Heart left ventricle (tissue), 16 donors: ENCODE data around the gene ZNF365. TPM values are rescaled to one million over a fixed set of nuclear protein-coding genes. Genes with fewer than 3 reads are reported as not detected.

Experiments
- ATAC-seq, 4 donors: fragments of 200-7000 bp; cut with Tn5 transposase; one replicate each; pipeline ENCODE4 v1.9.1; 2020 to 2022; ENCODE audit warnings: moderate library complexity in 4 of 4, mild to moderate bottlenecking in 3 of 4, moderate number of reproducible peaks in 1 of 4
- DNase-seq, 5 donors: peaks; one replicate each; pipeline ENCODE4 v3.0.0-alpha.2; 2020
- H3K27ac ChIP-seq, 12 donors: fragments of 200-600 bp; sonication (generic) in 4 of 12; one replicate each; pipeline versions ENCODE4 v1.5.0 to v1.8.0; 2016 to 2022; ENCODE audit warnings: mild to moderate bottlenecking in 2 of 12
- H3K27me3 ChIP-seq, 9 donors: fragments of 200-600 bp; sonication (generic) in 2 of 9; one replicate each; pipeline versions ENCODE4 v1.5.1 to v1.8.0; 2016 to 2022; ENCODE audit warnings: mild to moderate bottlenecking in 3 of 9
- H3K36me3 ChIP-seq, 9 donors: fragments of 200-600 bp; sonication (generic) in 2 of 9; one replicate each; pipeline versions ENCODE4 v1.5.0 to v1.8.0; 2018 to 2022; ENCODE audit warnings: mild to moderate bottlenecking in 2 of 9
- H3K4me1 ChIP-seq, 12 donors: fragments of 200-600 bp; sonication (generic) in 4 of 12; one replicate each; pipeline versions ENCODE4 v1.5.0 to v1.8.0; 2016 to 2022; ENCODE audit warnings: mild to moderate bottlenecking in 3 of 12
- H3K4me3 ChIP-seq, 12 donors: fragments of 200-600 bp; sonication (generic) in 4 of 12; one replicate each; pipeline versions ENCODE4 v1.5.0 to v1.8.0; 2017 to 2022; ENCODE audit warnings: mild to moderate bottlenecking in 9 of 12, moderate library complexity in 4 of 12
- H3K9me3 ChIP-seq, 12 donors: fragments of 200-600 bp; sonication (generic) in 4 of 12; one replicate each; pipeline versions ENCODE4 v1.5.0 to v1.8.0; 2016 to 2022; ENCODE audit warnings: mild to moderate bottlenecking in 1 of 12
- POLR2A ChIP-seq, 2 donors: fragments of 450-650 bp; IDR thresholded peaks; one replicate each; pipeline ENCODE4 v1.6.1; 2017; ENCODE audit warnings: antibody characterized with exemption in 2 of 2, mild to moderate bottlenecking in 2 of 2, moderate library complexity in 2 of 2
- WGBS, 4 donors: extraction: QIAGEN DNeasy Blood & Tissue Kit in 2 of 4; methylation state at CpG; one replicate each; pipeline versions ENCODE4 v1.1.5 to v1.1.7; 2013 to 2018; 5-methylcytosine and 5-hydroxymethylcytosine counted together
- intact Hi-C, 10 donors: fragments of 100-400 bp; cut with DNase I; formaldehyde crosslinking; loops; one replicate each; pipeline versions ENCODE4 v1.11.1 to v1.14.2; 2022
- polyA plus RNA-seq, 2 donors: library from polyadenylated mRNA; stranded (reverse); fragments of 200-250 nt; gene quantifications; one replicate each; pipeline ENCODE4 v1.2.3, GENCODE V29; 2013
- total RNA-seq, 9 donors: library from RNA; depleted of rRNA in 2 of 9; stranded (reverse); fragments of >200 nt in 2 of 9; fragmentation: NEBNext Ultra II Directional in 3 of 9; extraction: Animal tissue kit (Norgen Biotek cat#: 25700) in 3 of 9; gene quantifications; one replicate each; pipeline versions ENCODE4 v1.1.0 to v1.2.4, GENCODE V29; 2016 to 2023
- TF ChIP-seq, protein P1 (sequence below), 12 donors: fragments of 200-600 bp; sonication (generic) in 4 of 12; IDR thresholded peaks; one replicate each; pipeline versions ENCODE4 v1.5.0 to v1.8.0; 2018 to 2022; ENCODE audit warnings: antibody characterized with exemption in 12 of 12, mild to moderate bottlenecking in 5 of 12
- donor health status: ischemic (EF 13 %, LVEDD 7.1; RV severe dilation, severe dysfunction).
- donor health status: healthy with polysubstance abuse.
- donor health status: DM: no; HTN: yes; CAD: no.
- donor health status: DM: no; HTN: no; CAD: no.
- donor health status: ischemic (EF 25% LVEDD 6.9; RV normal size, moderate dysfunction).
- donor health status: ischemic (EF 25% LVEDD 5.7; RV mildly dilated, moderate dysfunction).
- donor health status: healthy.
- donor health status: DM: yes; HTN: yes; CAD: no.
- donor health status: ischemic (EF 35%, LVEDD 5.7; RV mildly dilated, moderate dysfunction).
- donor health status: nonischemic (EF 11% LVEDD 7.7; RV severe dilation, severe dysfunction).
- donor health status: DM: yes; HTN: yes; CAD: no.
- donor health status: PGD.
- donor health status: ischemic (EF 29% LVEDD 5.4; RV normal size, mild dysfunction).
- donor health status: nonischemic (EF 23%, LVEDD 6.1; RV moderate dilation, normal function).

Gene ZNF365
- total and polyA plus RNA-seq, 11 donors, result 0.08 to 0.63 (median 0.27) TPM; not detected in 3

DNA sequence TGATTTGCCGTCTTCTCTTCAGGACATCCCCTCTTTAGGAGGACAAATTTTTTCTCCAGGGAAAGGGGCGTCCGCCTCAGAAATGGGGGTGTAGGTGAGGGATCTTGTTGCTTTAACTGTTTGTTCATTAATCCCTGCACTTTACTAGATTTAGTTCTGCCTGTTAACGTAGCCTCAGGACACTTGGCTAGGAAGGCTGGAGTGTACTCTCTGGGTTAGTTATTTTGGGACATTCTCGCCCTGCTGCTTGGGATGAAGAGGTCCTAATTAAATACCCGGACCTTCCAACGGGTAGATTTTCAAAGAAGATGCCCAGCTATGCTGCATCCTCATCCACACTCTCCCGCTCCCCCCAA, 552 bp upstream of the ZNF365 start:
- Histone ChIP-seq H3K9me3 (no peaks in the 10 kb centered on the region), H3K4me3 (peak overlapping the region; percentile 23 to 68 (median 54)), H3K36me3 (no peaks in the 10 kb centered on the region), H3K27me3 (peaks cover 0 to 22% (median 5%) of the 10 kb centered on the region in 9 donors), H3K27ac (peak overlapping the region in 3 of 12 donors; percentile 42 to 66 (median 54)), H3K4me1 (peaks cover 0 to 14% (median 0%) of the 10 kb centered on the region in 12 donors)
- DNase-seq, result no peak
- TF ChIP-seq, protein P1, sequence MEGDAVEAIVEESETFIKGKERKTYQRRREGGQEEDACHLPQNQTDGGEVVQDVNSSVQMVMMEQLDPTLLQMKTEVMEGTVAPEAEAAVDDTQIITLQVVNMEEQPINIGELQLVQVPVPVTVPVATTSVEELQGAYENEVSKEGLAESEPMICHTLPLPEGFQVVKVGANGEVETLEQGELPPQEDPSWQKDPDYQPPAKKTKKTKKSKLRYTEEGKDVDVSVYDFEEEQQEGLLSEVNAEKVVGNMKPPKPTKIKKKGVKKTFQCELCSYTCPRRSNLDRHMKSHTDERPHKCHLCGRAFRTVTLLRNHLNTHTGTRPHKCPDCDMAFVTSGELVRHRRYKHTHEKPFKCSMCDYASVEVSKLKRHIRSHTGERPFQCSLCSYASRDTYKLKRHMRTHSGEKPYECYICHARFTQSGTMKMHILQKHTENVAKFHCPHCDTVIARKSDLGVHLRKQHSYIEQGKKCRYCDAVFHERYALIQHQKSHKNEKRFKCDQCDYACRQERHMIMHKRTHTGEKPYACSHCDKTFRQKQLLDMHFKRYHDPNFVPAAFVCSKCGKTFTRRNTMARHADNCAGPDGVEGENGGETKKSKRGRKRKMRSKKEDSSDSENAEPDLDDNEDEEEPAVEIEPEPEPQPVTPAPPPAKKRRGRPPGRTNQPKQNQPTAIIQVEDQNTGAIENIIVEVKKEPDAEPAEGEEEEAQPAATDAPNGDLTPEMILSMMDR (IDR thresholded peaks at IDR 0.05), result no peak
- no peak for TF ChIP-seq POLR2A (IDR thresholded peaks at IDR 0.05)
- WGBS, 4 donors, result 22 to 26% (median 26%) methylated on average over 8 of the region's 8 CpGs
- intact Hi-C loops, result no loop called here
- ATAC-seq, result peak in 1 of 4 donors; percentile 28

DNA sequence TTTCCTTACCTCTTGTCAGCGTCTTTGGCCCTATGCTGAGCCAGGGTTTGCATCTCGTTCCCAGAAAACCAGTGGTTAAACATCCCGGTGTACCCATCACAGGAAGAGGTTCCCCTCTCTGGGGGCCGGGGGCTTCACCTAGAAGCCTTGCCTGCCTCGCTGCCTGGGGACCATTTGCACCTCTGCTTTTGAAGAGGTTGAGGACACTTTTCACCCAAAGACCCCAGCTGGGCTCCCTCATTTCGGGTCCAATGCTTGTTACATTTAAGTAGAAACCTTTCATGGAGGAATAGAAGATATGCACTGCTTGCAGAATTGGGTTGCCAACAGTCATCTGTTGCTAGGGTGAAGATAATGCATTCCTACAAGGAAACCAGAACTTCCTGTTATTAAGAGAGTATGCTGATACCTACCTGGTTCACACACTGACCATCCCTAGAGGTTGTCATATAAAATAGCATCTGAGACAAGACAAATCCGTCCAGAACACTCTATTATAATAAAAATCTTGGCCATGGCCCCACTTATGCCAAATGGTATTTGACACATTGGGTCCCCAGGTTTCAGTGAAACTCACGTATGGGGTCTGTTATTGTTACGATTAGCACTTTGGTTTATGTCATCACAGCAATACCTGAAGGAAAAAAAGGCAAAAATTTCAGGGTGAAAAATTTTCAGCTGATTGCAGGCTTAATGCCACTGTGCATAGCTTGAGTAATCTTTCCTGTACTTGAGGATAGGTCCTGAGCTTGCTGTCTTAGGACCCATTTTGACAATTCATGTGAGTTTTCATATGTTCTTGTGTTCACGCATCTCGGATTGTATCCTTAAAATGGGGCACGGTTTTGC, 917 bp downstream of the ZNF365 start:
- H3K4me1 ChIP-seq, result peaks cover 0 to 14% (median 0%) of the 10 kb centered on the region in 12 donors
- H3K27me3 ChIP-seq, result peaks cover 0 to 22% (median 5%) of the 10 kb centered on the region in 9 donors
- peak overlapping the region in 7 of 12 donors; percentile 52 to 68 (median 62) for H3K4me3 ChIP-seq
- intact Hi-C loops, result no loop called here
- H3K9me3 ChIP-seq, result no peaks in the 10 kb centered on the region
- H3K36me3 ChIP-seq, result no peaks in the 10 kb centered on the region
- TF ChIP-seq POLR2A (IDR thresholded peaks at IDR 0.05), result no peak
- ATAC-seq (peak in 1 of 4 donors; percentile 18), DNase-seq (no peak)
- peak overlapping the region in 4 of 12 donors; percentile 20 to 66 (median 48) for H3K27ac ChIP-seq
- WGBS, 4 donors, result 64 to 69% (median 65%) methylated on average over 11 to 12 of the region's 12 CpGs

DNA sequence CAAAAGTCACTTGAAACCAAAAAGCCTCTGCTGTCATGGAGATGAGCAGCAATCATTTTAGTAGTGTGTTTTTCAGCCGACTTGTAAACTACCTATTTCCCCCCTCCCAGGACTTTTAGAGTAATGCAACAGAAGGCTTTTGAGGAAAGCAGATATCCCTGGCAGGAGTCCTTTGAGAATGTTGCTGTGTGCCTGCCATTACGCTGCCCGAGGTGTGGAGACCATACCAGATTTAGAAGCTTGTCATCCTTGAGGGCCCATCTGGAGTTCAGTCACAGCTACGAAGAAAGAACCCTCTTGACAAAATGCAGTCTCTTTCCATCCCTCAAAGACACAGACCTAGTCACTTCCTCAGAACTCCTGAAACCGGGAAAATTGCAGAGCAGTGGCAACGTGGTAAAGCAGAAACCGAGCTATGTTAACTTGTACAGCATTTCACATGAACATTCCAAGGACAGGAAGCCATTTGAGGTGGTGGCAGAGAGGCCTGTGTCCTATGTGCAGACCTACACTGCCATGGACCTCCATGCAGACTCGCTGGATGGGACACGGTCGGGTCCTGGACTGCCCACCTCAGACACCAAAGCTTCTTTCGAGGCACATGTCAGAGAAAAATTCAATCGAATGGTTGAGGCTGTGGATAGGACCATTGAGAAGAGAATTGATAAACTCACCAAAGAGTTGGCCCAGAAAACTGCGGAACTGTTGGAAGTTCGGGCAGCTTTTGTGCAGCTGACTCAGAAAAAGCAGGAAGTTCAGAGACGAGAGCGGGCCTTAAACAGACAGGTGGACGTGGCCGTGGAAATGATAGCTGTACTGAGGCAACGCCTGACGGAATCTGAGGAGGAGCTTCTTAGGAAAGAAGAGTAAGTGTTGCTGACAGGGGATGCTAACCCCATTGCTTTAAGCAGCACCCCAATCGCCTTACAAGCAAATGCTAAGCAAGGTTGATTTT, 2.2 kb downstream of the ZNF365 start:
- Histone ChIP-seq H3K27ac (no peak overlapping the region), H3K4me3 (no peak overlapping the region), H3K4me1 (peaks cover 0 to 14% (median 1%) of the 10 kb centered on the region in 12 donors), H3K27me3 (peaks cover 0 to 22% (median 5%) of the 10 kb centered on the region in 9 donors), H3K36me3 (no peaks in the 10 kb centered on the region), H3K9me3 (no peaks in the 10 kb centered on the region)
- DNase-seq, result no peak
- ATAC-seq, result no peak
- TF ChIP-seq POLR2A (IDR thresholded peaks at IDR 0.05), result no peak
- TF ChIP-seq, protein P1 (IDR thresholded peaks at IDR 0.05), result no peak
- intact Hi-C loops, result no loop called here
- WGBS, 4 donors, result 81 to 85% (median 82%) methylated on average over 21 of the region's 21 CpGs

DNA sequence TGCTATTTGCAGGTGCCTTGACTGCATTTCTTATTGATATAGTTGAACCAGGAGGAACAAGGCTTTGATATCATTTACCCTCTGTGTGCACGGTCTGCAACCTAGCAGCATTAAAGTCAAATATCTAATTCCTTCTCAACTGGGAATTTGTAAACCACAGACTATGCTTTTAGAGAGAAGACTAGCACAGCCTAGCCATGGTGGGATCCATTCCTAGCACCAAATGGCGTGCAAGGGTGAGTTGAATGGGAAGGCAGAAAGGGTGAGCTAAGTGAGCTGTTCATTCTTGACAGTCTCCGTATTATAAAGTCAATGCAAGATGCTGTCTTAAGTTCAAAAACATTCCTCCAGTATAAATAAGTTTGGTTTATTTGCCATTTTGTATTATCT, 2.9 kb downstream of the ZNF365 start:
- Histone ChIP-seq H3K4me1 (peaks cover 0 to 14% (median 1%) of the 10 kb centered on the region in 12 donors), H3K27ac (no peak overlapping the region), H3K36me3 (no peaks in the 10 kb centered on the region), H3K27me3 (peaks cover 0 to 22% (median 5%) of the 10 kb centered on the region in 9 donors), H3K4me3 (no peak overlapping the region), H3K9me3 (no peaks in the 10 kb centered on the region)
- 59 to 77% (median 66%) methylated on average over 3 of the region's 3 CpGs for WGBS, 4 donors
- TF ChIP-seq, protein P1 (IDR thresholded peaks at IDR 0.05), result no peak
- no peak for TF ChIP-seq POLR2A (IDR thresholded peaks at IDR 0.05)
- no peak for ATAC-seq
- DNase-seq, result no peak
- intact Hi-C loops, result no loop called here
